Body of pancreas (tissue), 4 donors: ENCODE data around the gene FILIP1L. TPM values are rescaled to one million over a fixed set of nuclear protein-coding genes. Genes with fewer than 3 reads are reported as not detected.

Source experiments
- ATAC-seq: fragments of 150-250 bp; one replicate; pipeline ENCODE4 v1.9.1; 2016
- DNase-seq, 4 donors: peaks; one replicate each; pipeline ENCODE4 v3.0.0-alpha.2; 2019
- H3K27ac ChIP-seq, 4 donors: fragments of 200-600 bp; sonication (generic); 1 replicate in 3 of 4; 2 replicates in 1 of 4; pipeline versions ENCODE4 v1.5.1 to v1.6.1; 2016 to 2019; ENCODE audit warnings: mild to moderate bottlenecking in 1 of 4, mixed read lengths in 1 of 4, moderate library complexity in 1 of 4
- H3K27me3 ChIP-seq, 2 donors: fragments of 200-600 bp; sonication (generic); one replicate each; pipeline ENCODE4 v1.6.0; 2016; ENCODE audit warnings: mild to moderate bottlenecking in 1 of 2
- H3K36me3 ChIP-seq, 2 donors: fragments of 200-600 bp; sonication (generic); replicated peaks in 1 of 2; 2 replicates each; pipeline ENCODE4 v1.5.1; 2016; ENCODE audit warnings: low read depth in 2 of 2; ENCODE audit not compliant: insufficient read depth in 1 of 2
- H3K4me1 ChIP-seq: fragments of 200-600 bp; sonication (generic); one replicate; pipeline ENCODE4 v1.6.0; 2016
- H3K4me3 ChIP-seq, 2 donors: fragments of 200-600 bp; sonication (generic); 1 replicate in 1 of 2; 2 replicates in 1 of 2; pipeline ENCODE4 v1.5.1; 2016 to 2019
- H3K9me3 ChIP-seq, 3 donors: fragments of 200-600 bp; sonication (generic); 1 replicate in 2 of 3; 2 replicates in 1 of 3; pipeline ENCODE4 v1.5.1; 2016
- CTCF ChIP-seq, 7 experiments: fragments of 450-650 bp in 4 of 7; fragments of 200-600 bp in 3 of 7; sonication (generic) in 3 of 7; IDR thresholded peaks; one replicate each; pipeline ENCODE4 v1.5.1; 2016 to 2019; ENCODE audit warnings: antibody characterized with exemption in 7 of 7
- POLR2A ChIP-seq, 3 donors: fragments of 450-650 bp; IDR thresholded peaks; one replicate each; pipeline ENCODE4 v1.6.1; 2016; ENCODE audit warnings: antibody characterized with exemption in 3 of 3, mild to moderate bottlenecking in 2 of 3
- WGBS, 2 donors: methylation state at CpG; one replicate each; pipeline ENCODE4 v1.1.5; 2017; 5-methylcytosine and 5-hydroxymethylcytosine counted together
- intact Hi-C: fragments of 100-400 bp; cut with DNase I; formaldehyde crosslinking; loops from one replicate; pipeline ENCODE4 v1.15.1; 2023
- total RNA-seq, 2 donors: library from RNA; depleted of rRNA; stranded (reverse); fragments of >200 nt; gene quantifications; one replicate each; pipeline ENCODE4 v1.1.0, GENCODE V29; 2016

FILIP1L gene
- total RNA-seq, 2 donors from 2014 or later: 27.8 to 47.8 TPM

- Histone ChIP-seq H3K27ac (no peak overlapping the region), H3K36me3 (no peaks in the 10 kb centered on the region), H3K27me3 (no peaks in the 10 kb centered on the region), H3K4me3 (no peak overlapping the region), H3K9me3 (no peaks in the 10 kb centered on the region), H3K4me1 (peaks cover 19% of the 10 kb centered on the region)
- ATAC-seq (no peak), DNase-seq (no peak)
- no peak for TF ChIP-seq CTCF (IDR thresholded peaks at IDR 0.05)
- no peak for TF ChIP-seq POLR2A (IDR thresholded peaks at IDR 0.05)
- WGBS, 2 donors: 100% methylated on average over 1 of the region's 1 CpG
- intact Hi-C loops: no loop called here
Observed at GRCh38 chr3:100093831-100094230, 20.5 kb downstream of the FILIP1L start.

DNA sequence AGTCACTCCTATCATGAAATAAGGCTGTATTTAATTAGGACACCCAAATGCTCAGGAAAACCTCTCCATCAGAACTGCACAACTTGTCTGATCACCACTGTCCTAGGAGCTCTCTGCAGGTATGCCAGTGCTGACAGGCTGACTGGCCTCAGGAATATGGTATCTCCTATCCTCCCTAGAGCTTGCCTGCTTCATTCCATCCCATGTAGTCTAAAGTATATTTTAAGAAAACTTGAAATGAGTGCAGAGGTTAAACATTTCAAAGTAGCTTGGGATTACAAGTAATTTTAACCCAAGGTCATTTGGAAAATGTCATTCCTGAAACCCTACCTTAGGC is 23.7 kb downstream of the FILIP1L start:
- H3K27me3 ChIP-seq: no peaks in the 10 kb centered on the region
- H3K9me3 ChIP-seq: no peaks in the 10 kb centered on the region
- no peaks in the 10 kb centered on the region for H3K36me3 ChIP-seq
- no peak overlapping the region for H3K27ac ChIP-seq
- TF ChIP-seq POLR2A (IDR thresholded peaks at IDR 0.05) (no peak), CTCF (IDR thresholded peaks at IDR 0.05) (peak in 2 of 7 experiments; percentile 1 to 6)
- ATAC-seq (no peak), DNase-seq (no peak)
- intact Hi-C loops: no loop called here
- no peak overlapping the region for H3K4me3 ChIP-seq
- no peaks in the 10 kb centered on the region for H3K4me1 ChIP-seq

GRCh38 chr3:100089812-100090668 is 24.3 kb downstream of the FILIP1L start:
- WGBS, 2 donors: 79 to 81% methylated on average over 7 of the region's 7 CpGs
- TF ChIP-seq CTCF (IDR thresholded peaks at IDR 0.05): peak in 5 of 7 experiments; percentile 14 to 35 (median 26)
- TF ChIP-seq POLR2A (IDR thresholded peaks at IDR 0.05): no peak
- Histone ChIP-seq H3K27me3 (no peaks in the 10 kb centered on the region), H3K4me3 (no peak overlapping the region), H3K27ac (no peak overlapping the region), H3K4me1 (no peaks in the 10 kb centered on the region), H3K9me3 (no peaks in the 10 kb centered on the region), H3K36me3 (no peaks in the 10 kb centered on the region)
- ATAC-seq: peak; percentile 53
- intact Hi-C loops: no loop called here
- no peak for DNase-seq

DNA sequence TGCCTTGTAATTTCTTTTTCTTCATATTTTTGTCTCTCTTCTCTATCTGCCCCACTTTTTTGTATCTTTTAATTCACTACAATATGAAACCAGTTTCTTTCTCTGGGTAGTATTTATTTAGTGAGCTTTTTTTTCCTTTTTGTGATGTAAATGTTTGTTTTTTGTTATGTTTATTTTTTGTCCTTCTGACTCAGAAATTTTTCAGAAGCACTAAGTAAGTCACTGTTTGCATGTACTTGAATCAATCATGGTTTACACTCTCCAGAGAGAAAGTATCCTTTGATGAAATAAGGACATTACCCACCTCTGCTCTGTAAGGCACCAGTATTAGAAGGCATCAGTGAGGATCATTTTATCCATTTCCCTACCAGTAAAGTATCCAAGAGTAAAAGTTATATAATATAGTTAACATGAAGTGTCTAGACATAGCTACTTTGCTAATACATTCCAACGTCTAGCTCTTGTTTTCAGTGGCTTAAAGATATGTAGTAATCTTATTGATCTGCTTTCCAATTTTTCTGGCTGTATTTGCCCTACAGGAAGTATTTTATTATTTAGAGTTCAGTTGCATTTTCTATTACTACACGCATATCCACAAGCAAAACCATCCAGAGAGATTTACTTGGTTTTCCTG is 25.4 kb downstream of the FILIP1L start:
- Histone ChIP-seq H3K4me1 (no peaks in the 10 kb centered on the region), H3K27ac (no peak overlapping the region), H3K36me3 (no peaks in the 10 kb centered on the region), H3K4me3 (no peak overlapping the region), H3K27me3 (no peaks in the 10 kb centered on the region), H3K9me3 (no peaks in the 10 kb centered on the region)
- WGBS, 2 donors: 61 to 71% methylated on average over 2 of the region's 2 CpGs
- ATAC-seq (no peak), DNase-seq (no peak)
- intact Hi-C loops: no loop called here
- TF ChIP-seq POLR2A (IDR thresholded peaks at IDR 0.05) (no peak), CTCF (IDR thresholded peaks at IDR 0.05) (no peak)
